DMS153 treated with DMSO at 0.1 percent for 48 hours (cell line): ENCODE measurements around the gene GFAP.

Source experiments
- DNase-seq: peaks from one replicate; lab custom pipeline; 2025; ENCODE audit not compliant: unreplicated experiment; lab: John Stamatoyannopoulos, UW

Gene GFAP

GRCh38 chr17:44867841-44868240 is 47.5 kb downstream of the GFAP start:
- DNase-seq = no peak

GRCh38 chr17:44865931-44866330 is 49.4 kb downstream of the GFAP start:
- DNase-seq = no peak

GRCh38 chr17:44865231-44865660 is 50.1 kb downstream of the GFAP start:
- DNase-seq = peak; percentile 61

GRCh38 chr17:44864831-44865230 is 50.5 kb downstream of the GFAP start:
- DNase-seq = no peak

GRCh38 chr17:44863061-44863918 is 52.0 kb downstream of the GFAP start:
- DNase-seq = no peak

- DNase-seq = no peak
These were observed 52.9 kb downstream of the GFAP start for GRCh38 chr17:44862278-44862914.

GRCh38 chr17:44859701-44860100 is 55.6 kb downstream of the GFAP start:
- no peak for DNase-seq

GRCh38 chr17:44854192-44854591 is 61.1 kb downstream of the GFAP start:
- no peak for DNase-seq
